Measurements from ENCODE around the gene IQCE.

IQCE gene

DNA sequence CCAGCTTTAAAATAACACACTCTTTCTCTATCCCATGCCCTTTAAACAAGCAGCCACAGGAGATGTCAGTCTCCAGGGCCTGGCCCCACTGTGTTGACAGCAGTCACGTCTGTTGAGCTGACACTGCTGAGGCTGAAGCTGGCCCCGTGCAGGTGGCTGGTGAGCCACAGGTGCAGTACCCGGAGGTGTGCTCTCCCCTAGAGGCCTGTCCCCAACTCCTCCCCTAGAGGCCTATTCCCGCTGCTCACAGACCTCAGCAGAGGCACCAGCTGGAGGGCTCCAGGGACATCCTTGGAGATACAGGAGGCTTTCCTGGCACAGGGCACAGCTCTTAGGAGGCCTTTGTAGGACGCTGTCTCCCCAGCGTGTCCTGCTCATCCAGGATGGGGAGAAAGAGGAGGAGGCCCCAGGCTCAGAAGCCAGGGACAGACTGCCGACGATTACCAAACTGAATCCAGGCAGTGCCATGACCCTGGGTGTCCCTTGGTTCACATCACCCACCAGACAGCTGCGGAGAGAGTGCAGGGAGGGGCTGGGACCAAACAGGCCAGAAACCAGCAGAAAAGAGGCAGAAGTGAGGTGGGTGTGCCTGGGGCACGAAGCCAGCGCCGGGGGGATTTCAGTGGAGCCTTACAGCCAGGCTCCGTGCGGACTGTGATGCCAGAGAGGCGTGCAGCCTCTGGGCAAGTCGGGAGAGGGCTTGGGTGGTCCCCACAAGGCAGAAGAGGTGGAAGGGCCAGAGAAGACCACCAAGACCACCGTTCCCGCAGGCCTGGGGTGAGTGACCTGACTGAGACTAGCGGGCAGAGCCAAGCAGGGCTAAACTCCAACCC, 54.5 kb downstream of the IQCE start:
- TF ChIP-seq TAF1 (IDR thresholded peaks at IDR 0.05; ENCODE audit: low read depth) (no peak), CREB1 (IDR thresholded peaks at IDR 0.05; ENCODE audit: low read depth) (no peak), TEAD4 (IDR thresholded peaks at IDR 0.05) (no peak), FOXM1 (IDR thresholded peaks at IDR 0.05; ENCODE audit: borderline replicate concordance, low read depth) (no peak), EP300 (IDR thresholded peaks at IDR 0.05; ENCODE audit: borderline replicate concordance) (no peak), YY1 (IDR thresholded peaks at IDR 0.05; ENCODE audit: low read depth) (no peak)
- TF ChIP-seq, protein P1, sequence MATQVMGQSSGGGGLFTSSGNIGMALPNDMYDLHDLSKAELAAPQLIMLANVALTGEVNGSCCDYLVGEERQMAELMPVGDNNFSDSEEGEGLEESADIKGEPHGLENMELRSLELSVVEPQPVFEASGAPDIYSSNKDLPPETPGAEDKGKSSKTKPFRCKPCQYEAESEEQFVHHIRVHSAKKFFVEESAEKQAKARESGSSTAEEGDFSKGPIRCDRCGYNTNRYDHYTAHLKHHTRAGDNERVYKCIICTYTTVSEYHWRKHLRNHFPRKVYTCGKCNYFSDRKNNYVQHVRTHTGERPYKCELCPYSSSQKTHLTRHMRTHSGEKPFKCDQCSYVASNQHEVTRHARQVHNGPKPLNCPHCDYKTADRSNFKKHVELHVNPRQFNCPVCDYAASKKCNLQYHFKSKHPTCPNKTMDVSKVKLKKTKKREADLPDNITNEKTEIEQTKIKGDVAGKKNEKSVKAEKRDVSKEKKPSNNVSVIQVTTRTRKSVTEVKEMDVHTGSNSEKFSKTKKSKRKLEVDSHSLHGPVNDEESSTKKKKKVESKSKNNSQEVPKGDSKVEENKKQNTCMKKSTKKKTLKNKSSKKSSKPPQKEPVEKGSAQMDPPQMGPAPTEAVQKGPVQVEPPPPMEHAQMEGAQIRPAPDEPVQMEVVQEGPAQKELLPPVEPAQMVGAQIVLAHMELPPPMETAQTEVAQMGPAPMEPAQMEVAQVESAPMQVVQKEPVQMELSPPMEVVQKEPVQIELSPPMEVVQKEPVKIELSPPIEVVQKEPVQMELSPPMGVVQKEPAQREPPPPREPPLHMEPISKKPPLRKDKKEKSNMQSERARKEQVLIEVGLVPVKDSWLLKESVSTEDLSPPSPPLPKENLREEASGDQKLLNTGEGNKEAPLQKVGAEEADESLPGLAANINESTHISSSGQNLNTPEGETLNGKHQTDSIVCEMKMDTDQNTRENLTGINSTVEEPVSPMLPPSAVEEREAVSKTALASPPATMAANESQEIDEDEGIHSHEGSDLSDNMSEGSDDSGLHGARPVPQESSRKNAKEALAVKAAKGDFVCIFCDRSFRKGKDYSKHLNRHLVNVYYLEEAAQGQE (IDR thresholded peaks at IDR 0.05; ENCODE audit: low read depth) = no peak

DNA sequence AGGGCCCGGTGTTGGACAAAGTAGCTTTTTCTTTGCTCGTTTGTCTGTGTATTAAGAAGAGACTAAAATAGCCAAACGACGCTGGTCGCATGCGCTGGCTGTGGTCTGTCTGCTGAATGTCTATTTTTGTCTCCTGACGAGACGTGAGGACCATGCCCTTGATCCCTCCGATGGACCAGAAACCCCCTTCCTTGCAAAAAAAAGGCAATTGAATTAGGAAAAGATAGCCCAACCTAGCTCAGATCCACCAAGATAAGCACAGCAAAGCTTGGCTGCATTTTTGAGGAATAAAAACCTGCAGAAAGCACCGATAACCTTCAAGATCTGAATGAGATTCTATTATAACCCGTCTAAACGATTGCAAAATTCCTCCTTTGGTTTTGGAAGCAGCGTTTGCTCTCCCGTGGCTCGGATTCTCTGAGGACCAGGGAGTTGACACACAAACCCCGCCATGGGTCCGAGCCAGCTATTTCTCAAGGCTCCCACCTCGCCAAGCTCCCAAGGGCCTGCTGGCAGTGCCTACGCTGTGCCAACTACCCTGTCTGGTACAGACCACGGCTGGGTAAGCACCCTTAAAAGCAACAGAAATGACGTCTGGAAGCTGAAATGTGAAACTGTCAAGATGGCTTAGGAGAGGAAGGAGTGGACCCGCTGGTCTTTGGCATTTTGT, 55.3 kb downstream of the IQCE start:
- TF ChIP-seq, protein P2, sequence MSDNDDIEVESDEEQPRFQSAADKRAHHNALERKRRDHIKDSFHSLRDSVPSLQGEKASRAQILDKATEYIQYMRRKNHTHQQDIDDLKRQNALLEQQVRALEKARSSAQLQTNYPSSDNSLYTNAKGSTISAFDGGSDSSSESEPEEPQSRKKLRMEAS (IDR thresholded peaks at IDR 0.05) = 0 out of 2 replicates have a peak, but pooled peaks have one; percentile 24
- peak; percentile 81 for TF ChIP-seq CEBPB (IDR thresholded peaks at IDR 0.05)
- TF ChIP-seq, protein P3, sequence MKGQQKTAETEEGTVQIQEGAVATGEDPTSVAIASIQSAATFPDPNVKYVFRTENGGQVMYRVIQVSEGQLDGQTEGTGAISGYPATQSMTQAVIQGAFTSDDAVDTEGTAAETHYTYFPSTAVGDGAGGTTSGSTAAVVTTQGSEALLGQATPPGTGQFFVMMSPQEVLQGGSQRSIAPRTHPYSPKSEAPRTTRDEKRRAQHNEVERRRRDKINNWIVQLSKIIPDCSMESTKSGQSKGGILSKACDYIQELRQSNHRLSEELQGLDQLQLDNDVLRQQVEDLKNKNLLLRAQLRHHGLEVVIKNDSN (IDR thresholded peaks at IDR 0.05) = no peak
- peak; percentile 16; the same call in 1 of the 2 replicates for TF ChIP-seq NFIC (IDR thresholded peaks at IDR 0.05)
- TF ChIP-seq, protein P1 (IDR thresholded peaks at IDR 0.05; ENCODE audit: low read depth) = no peak
- peak; percentile 33; the same call in 1 of the 2 replicates for TF ChIP-seq EP300 (IDR thresholded peaks at IDR 0.05; ENCODE audit: borderline replicate concordance)
- TF ChIP-seq CREB1 (IDR thresholded peaks at IDR 0.05; ENCODE audit: low read depth) = no peak
- no peak for TF ChIP-seq RAD21 (IDR thresholded peaks at IDR 0.05; ENCODE audit: low read depth)
- TF ChIP-seq TEAD4 (IDR thresholded peaks at IDR 0.05) = 0 out of 2 replicates have a peak, but pooled peaks have one; percentile 5

DNA sequence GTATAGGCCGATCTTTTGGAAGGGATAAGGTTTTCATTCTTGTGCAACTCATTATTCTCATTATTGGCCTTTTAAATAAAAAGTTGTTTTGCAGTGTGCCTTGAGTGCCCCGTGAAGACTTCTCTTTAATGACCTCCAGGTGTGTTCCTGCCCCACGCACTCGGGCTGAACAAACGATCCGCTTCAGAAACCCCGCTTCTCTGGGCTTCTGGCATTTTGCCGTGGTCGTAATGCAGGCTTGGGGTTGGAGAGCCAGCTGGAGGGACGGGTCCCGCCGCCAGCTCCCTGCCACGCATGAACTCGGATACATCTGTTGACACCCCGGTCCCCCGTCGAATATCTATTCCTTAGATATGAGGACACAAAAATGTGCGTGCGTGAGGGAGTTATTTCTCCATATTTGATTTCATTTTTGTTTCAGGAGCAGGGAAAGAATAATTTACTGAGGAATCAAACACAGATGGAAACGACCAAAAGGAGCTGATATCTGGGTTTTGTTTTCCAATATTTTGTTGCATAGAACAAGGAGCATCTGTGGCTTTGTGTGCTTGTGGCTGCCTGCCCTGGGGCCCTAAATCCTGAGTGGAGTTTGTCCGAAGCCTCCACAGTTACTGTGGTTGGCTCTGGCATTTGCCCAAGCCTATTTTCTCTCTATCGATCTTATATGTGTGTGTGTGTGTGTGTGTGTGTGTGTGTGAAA, 56.0 kb downstream of the IQCE start:
- TF ChIP-seq YY1 (IDR thresholded peaks at IDR 0.05; ENCODE audit: low read depth) (no peak), ZBTB7A (IDR thresholded peaks at IDR 0.05; ENCODE audit: low read depth) (no peak), CREB1 (IDR thresholded peaks at IDR 0.05; ENCODE audit: low read depth) (no peak), EP300 (IDR thresholded peaks at IDR 0.05; ENCODE audit: borderline replicate concordance) (peak; percentile 22; the same call in 1 of the 2 replicates), EGR1 (IDR thresholded peaks at IDR 0.05) (no peak), TAF1 (IDR thresholded peaks at IDR 0.05; ENCODE audit: low read depth) (no peak), CEBPB (IDR thresholded peaks at IDR 0.05) (no peak), NFIC (IDR thresholded peaks at IDR 0.05) (peak; percentile 57), TCF12 (IDR thresholded peaks at IDR 0.05; ENCODE audit: low read depth) (peak; percentile 89), RAD21 (IDR thresholded peaks at IDR 0.05; ENCODE audit: low read depth) (no peak), TEAD4 (IDR thresholded peaks at IDR 0.05) (no peak), FOXM1 (IDR thresholded peaks at IDR 0.05; ENCODE audit: borderline replicate concordance, low read depth) (0 out of 2 replicates have a peak, but pooled peaks have one; percentile 17)
- TF ChIP-seq, protein P1 (IDR thresholded peaks at IDR 0.05; ENCODE audit: low read depth) = no peak
- TF ChIP-seq, protein P2 (IDR thresholded peaks at IDR 0.05) = peak; percentile 34; the same call in 1 of the 2 replicates
- TF ChIP-seq, protein P3 (IDR thresholded peaks at IDR 0.05) = no peak
